Astrocyte of the cerebellum (primary cell): ENCODE measurements around the gene AEBP1.
"Not testable (repeated sequence)": the region's sequence is repeated elsewhere in the genome, so short reads cannot be mapped to it uniquely, and the experiment has no call there.

Experiments
- DNase-seq: peaks from one replicate; pipeline ENCODE4 v3.0.0-alpha.2; 2011; ENCODE audit warnings: low read depth
- H3K4me3 ChIP-seq: 2 replicates; pipeline ENCODE4 v1.5.1; 2011; ENCODE audit warnings: mild to moderate bottlenecking, low read depth, low read length, moderate library complexity
- CTCF ChIP-seq: IDR thresholded peaks from 2 replicates; pipeline ENCODE4 v1.5.1; 2012; ENCODE audit warnings: low read length, low read depth, moderate library complexity, mild to moderate bottlenecking; ENCODE audit errors: missing control alignments
- in situ Hi-C: cut with HindIII; loops from 2 replicates; pipeline ENCODE4 v1.10.0; 2017; ENCODE audit warnings: low sequenced_read_pairs

AEBP1 gene

GRCh38 chr7:44123190-44124003 lies 19.3 kb downstream of the AEBP1 start, which contains the start of gene POLD2:
TSS of gene POLD2 (minus strand) at chr7:44123548. CDS start at chr7:44122053, 1,495 bp downstream.
- DNase-seq = peak; percentile 87
- H3K4me3 ChIP-seq = peak within 1 kb of the TSS; percentile 67
- in situ Hi-C loops = no loop called here
- no peak for TF ChIP-seq CTCF

- in situ Hi-C loops = no loop called here
- TF ChIP-seq CTCF = no peak
- no peak overlapping the region for H3K4me3 ChIP-seq
- no peak for DNase-seq
These were observed 20.7 kb downstream of the AEBP1 start for GRCh38 chr7:44124822-44125202.

GRCh38 chr7:44126574-44126973 lies 22.4 kb downstream of the AEBP1 start:
- H3K4me3 ChIP-seq, DNase-seq, in situ Hi-C loops: not testable (repeated sequence)

- DNase-seq = no peak
- H3K4me3 ChIP-seq = no peak overlapping the region
- TF ChIP-seq CTCF = no peak
- in situ Hi-C loops = no loop called here
These were observed 23.0 kb downstream of the AEBP1 start for GRCh38 chr7:44127161-44127560.

- no peak for TF ChIP-seq CTCF
- in situ Hi-C loops = no loop called here
- no peak for DNase-seq
These were observed 24.8 kb downstream of the AEBP1 start for GRCh38 chr7:44128721-44129582.

GRCh38 chr7:44131173-44132029 lies 27.3 kb downstream of the AEBP1 start:
- DNase-seq = no peak
- in situ Hi-C loops = no loop called here
- H3K4me3 ChIP-seq = no peak overlapping the region
- peak; percentile 53 for TF ChIP-seq CTCF

More at GRCh38 chr7:44128721-44129582, 24.8 kb downstream of the AEBP1 start:
- H3K4me3 ChIP-seq = no peak overlapping the region
